HUES48 (cell line): ENCODE results near the gene NHEJ1.

ENCODE experiments used
- H3K27ac ChIP-seq: one replicate; pipeline ENCODE4 v1.7.0; 2013; ENCODE audit warnings: low read depth, low read length, inconsistent platforms
- H3K27me3 ChIP-seq: 2 replicates; pipeline ENCODE4 v1.6.1; 2013; ENCODE audit warnings: mild to moderate bottlenecking, low read length; ENCODE audit not compliant: control insufficient read depth, insufficient read depth
- H3K36me3 ChIP-seq: 2 replicates; pipeline ENCODE4 v1.6.1; 2013; ENCODE audit warnings: low read length; ENCODE audit not compliant: control insufficient read depth, insufficient read depth
- H3K4me1 ChIP-seq: 2 replicates; pipeline ENCODE4 v1.6.1; 2013; ENCODE audit warnings: mild to moderate bottlenecking, low read length; ENCODE audit not compliant: control insufficient read depth, insufficient read depth
- H3K4me3 ChIP-seq: 2 replicates; pipeline ENCODE4 v1.5.1; 2013; ENCODE audit warnings: mild to moderate bottlenecking, low read depth, low read length
- H3K9ac ChIP-seq: 2 replicates; pipeline ENCODE4 v1.6.1; 2013; ENCODE audit warnings: mild to moderate bottlenecking, low read depth, low read length, moderate library complexity
- H3K9me3 ChIP-seq: 2 replicates; pipeline ENCODE4 v1.6.1; 2013; ENCODE audit warnings: low read length; ENCODE audit not compliant: control insufficient read depth, insufficient read depth

NHEJ1 gene

DNA sequence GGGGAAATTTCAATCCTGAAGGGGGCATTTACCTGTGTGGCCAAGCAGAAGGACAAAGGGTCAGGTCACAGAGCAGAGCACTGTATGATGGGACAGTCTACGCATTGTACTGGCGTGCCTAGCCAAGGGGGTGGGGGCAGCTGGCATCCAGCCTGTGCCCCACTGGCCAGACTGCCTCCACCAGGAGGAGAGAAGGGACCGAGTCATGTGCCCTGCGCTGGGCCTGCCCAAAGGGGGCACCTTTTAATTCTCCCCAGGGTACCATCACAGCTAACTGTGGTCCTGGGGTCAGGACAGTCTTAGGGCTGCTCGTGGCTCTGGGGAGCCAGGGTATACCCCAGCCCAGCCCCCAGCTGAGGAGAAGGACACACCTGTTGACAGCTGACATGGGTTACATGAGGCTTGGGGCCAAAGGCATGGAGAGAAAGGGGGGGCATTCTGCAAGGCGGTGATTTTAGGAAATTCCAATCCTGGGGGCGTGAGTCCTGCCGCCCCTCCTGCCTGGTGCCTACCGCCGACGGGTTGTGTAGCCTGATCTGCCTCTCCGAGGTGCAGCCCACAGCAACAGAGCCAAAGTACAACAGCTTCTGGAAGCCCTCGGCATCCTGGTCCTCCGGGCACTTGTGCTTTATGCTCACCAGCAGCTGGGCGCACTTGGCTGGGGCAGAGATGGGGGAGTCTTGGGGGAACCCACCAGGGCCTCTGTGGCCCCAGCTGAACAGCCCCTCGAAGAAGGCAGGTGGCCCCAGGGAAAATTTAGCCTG is 130.3 kb downstream of the NHEJ1 start:
- H3K36me3 ChIP-seq, result no peaks in the 10 kb centered on the region
- no peak overlapping the region for H3K27ac ChIP-seq
- no peaks in the 10 kb centered on the region for H3K4me1 ChIP-seq
- H3K4me3 ChIP-seq, result no peak overlapping the region
- no peak overlapping the region for H3K9ac ChIP-seq
- H3K9me3 ChIP-seq, result no peaks in the 10 kb centered on the region
- H3K27me3 ChIP-seq, result no peaks in the 10 kb centered on the region

GRCh38 chr2:219029829-219030165 is 130.8 kb downstream of the NHEJ1 start:
- Histone ChIP-seq H3K9ac (no peak overlapping the region), H3K9me3 (no peaks in the 10 kb centered on the region), H3K27ac (no peak overlapping the region), H3K4me3 (no peak overlapping the region), H3K4me1 (no peaks in the 10 kb centered on the region), H3K36me3 (no peaks in the 10 kb centered on the region), H3K27me3 (no peaks in the 10 kb centered on the region)

DNA sequence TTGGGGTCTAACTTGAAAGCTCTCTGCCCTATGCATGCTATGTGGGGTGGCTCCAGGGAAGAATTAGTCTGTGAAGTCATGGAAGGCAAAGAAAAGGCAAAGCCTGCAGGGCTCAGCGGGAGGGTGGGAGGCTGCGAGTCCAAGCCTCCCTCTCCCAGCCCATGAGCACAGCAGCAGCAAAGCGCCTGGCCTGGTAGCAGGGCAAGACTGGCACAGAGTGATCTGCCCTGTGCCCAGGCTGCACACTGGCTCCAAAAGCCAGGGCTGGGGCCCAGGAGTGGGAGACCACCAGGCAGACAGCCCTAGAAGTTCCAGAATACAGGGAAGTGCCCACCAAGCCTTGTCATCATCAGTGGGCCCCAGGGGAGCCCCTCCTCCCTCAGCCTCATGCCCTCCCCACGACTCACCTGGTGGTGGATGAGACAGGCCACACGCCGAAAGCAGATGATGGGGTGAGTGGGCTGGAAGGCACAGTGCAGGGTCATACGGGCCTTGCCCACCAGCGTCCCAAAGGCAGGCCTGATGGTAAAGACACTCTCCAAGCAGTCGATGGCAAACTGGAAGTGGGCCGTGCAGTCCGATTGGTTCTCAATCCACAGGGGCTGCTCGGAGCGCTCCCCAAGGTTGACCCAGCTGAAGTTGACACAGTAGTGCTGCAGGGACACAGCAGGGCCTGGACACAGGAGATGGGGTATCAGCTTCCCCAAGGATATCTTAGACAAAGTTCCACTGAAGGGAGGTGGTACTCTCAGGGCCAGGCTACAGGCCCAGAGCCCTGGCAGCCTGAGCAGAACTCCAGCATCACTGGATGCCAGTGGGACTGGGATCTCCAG is 131.4 kb downstream of the NHEJ1 start:
- Histone ChIP-seq H3K9ac (no peak overlapping the region), H3K27me3 (no peaks in the 10 kb centered on the region), H3K36me3 (no peaks in the 10 kb centered on the region), H3K27ac (no peak overlapping the region), H3K4me3 (no peak overlapping the region), H3K4me1 (no peaks in the 10 kb centered on the region), H3K9me3 (no peaks in the 10 kb centered on the region)

- no peak overlapping the region for H3K9ac ChIP-seq
- H3K27ac ChIP-seq, result no peak overlapping the region
- no peaks in the 10 kb centered on the region for H3K4me1 ChIP-seq
- no peaks in the 10 kb centered on the region for H3K27me3 ChIP-seq
- no peaks in the 10 kb centered on the region for H3K9me3 ChIP-seq
- no peaks in the 10 kb centered on the region for H3K36me3 ChIP-seq
- no peak overlapping the region for H3K4me3 ChIP-seq
These were observed 132.5 kb downstream of the NHEJ1 start for GRCh38 chr2:219028141-219028540.

DNA sequence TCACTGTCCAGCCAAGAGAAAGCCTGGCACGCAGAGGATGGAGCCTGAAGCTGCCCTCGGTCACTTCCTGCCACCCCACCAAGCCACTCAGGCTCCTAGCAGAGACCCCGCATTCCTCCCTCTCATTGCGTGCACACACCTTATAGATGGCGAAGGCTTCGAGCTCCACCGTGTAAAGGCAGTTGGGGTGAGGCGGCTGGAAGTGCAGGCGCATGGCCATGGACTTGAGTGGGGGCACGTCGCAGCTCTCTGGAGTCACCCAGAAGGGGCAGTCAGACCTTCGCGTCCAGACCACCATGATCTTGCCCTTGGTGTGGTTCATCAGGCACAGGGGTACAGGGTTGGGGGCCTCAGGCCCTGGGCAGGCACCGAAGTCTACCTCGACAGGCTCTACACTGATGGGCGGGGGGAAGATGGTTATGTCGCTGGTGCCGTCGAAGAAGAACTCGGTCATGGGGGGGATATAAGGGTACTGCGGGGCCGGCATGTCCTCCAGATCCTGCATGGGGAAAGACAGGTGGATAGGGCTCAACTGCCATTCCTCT is 133.0 kb downstream of the NHEJ1 start:
- no peaks in the 10 kb centered on the region for H3K27me3 ChIP-seq

GRCh38 chr2:219026946-219027345 is 133.7 kb downstream of the NHEJ1 start:
- Histone ChIP-seq H3K4me3 (no peak overlapping the region), H3K36me3 (no peaks in the 10 kb centered on the region), H3K27me3 (no peaks in the 10 kb centered on the region), H3K9ac (no peak overlapping the region), H3K27ac (no peak overlapping the region), H3K9me3 (no peaks in the 10 kb centered on the region), H3K4me1 (no peaks in the 10 kb centered on the region)

More for the DNA sequence above, 133.0 kb downstream of the NHEJ1 start:
- Histone ChIP-seq H3K4me3 (no peak overlapping the region), H3K36me3 (no peaks in the 10 kb centered on the region), H3K27ac (no peak overlapping the region), H3K9me3 (no peaks in the 10 kb centered on the region), H3K4me1 (no peaks in the 10 kb centered on the region), H3K9ac (no peak overlapping the region)

GRCh38 chr2:219025637-219026585 is 134.7 kb downstream of the NHEJ1 start:
- Histone ChIP-seq H3K27ac (no peak overlapping the region), H3K36me3 (no peaks in the 10 kb centered on the region), H3K27me3 (no peaks in the 10 kb centered on the region), H3K4me3 (no peak overlapping the region), H3K4me1 (no peaks in the 10 kb centered on the region), H3K9ac (no peak overlapping the region), H3K9me3 (no peaks in the 10 kb centered on the region)
